ENCODE measurements around the gene ACTG1. TPM values are rescaled to one million over a fixed set of nuclear protein-coding genes. Genes with fewer than 3 reads are reported as not detected.

Gene ACTG1
- total RNA-seq, result 468 TPM
- long read RNA-seq, transcript ACTG1-207 (3 exons, 1,678 nt), result minor isoform, 10 of 397 reads
- long read RNA-seq, transcript ACTG1-214 (7 exons, 1,720 nt), result minor isoform, 6 of 397 reads
- long read RNA-seq, transcript ACTG1-206 (6 exons, 1,919 nt), result major isoform, 321 of 397 reads
- long read RNA-seq, transcript ACTG1-205 (7 exons, 1,168 nt), result minor isoform, 24 of 397 reads
- long read RNA-seq, partial matches to known transcripts, result 6 of 397 reads
- long read RNA-seq, other reads (novel, unspliced or antisense), result 19 of 397 reads

GRCh38 chr17:81512562-81513371 lies at the start of gene ACTG1:
Gene ACTG1, minus strand, starts transcription at chr17:81512799. Its CDS starts 445 bp downstream, at chr17:81512354.
- intact Hi-C loops (cut with DNase I), result loop anchor here (5.0 kb wide), 1 partner anchor 90 kb away; no protein-coding TSS in a partner anchor
- ATAC-seq, result peak; percentile 70
- peak; percentile 95 for DNase-seq (ENCODE audit: missing footprints)

GRCh38 chr17:81561494-81561885 lies 48.9 kb upstream of the ACTG1 start:
- DNase-seq (ENCODE audit: missing footprints), result no peak
- no peak for ATAC-seq
- intact Hi-C loops (cut with DNase I), result no loop called here

DNA sequence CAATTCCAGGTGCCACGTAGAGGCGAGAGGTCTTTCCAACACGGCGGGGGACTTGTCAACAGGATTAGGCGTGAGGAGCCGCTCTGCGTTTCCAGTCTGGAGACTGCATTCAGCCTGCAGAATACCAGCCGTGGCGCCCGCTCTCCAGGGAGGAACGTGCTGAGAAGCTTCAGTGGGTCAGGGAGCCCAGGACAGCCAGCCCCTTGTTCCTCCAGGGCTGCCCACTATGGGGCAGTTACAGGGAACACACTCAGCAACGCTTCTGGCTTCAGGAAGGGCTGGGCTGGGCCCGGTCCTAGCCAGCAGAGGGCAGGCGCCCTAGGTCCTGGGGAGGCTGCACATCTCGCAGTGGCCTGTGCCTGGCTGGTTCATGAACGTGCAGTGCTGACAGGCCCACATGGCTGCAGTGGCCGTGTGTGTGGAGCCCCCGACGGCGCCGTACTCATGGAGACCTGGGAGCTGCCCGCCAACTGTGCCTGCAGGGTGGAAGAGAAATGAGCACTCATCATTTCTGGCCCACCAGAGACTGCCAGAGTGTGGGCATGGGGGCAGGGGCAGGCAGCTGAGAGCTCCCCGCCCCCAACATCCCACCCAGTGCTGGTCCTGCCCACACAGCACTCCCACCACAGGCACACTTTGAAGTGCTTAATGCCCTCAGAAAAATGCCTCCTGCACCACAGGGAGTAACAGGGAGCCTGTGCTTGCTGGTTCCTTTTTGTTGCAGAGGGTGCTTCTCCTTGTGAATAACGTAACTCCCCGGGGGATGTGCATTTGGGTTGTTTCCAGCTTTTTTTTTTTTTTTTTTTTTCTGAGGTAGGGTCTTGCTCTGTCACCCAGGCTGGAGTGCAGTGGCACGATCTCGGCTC lies 46.6 kb upstream of the ACTG1 start:
- ATAC-seq (peak; percentile 70), DNase-seq (ENCODE audit: missing footprints) (peak; percentile 68)
- intact Hi-C loops (cut with DNase I), result no loop called here

- peak; percentile 50 for DNase-seq (ENCODE audit: missing footprints)
- ATAC-seq, result no peak
- intact Hi-C loops (cut with DNase I), result no loop called here
These were observed 45.5 kb upstream of the ACTG1 start for GRCh38 chr17:81558115-81558468.

DNA sequence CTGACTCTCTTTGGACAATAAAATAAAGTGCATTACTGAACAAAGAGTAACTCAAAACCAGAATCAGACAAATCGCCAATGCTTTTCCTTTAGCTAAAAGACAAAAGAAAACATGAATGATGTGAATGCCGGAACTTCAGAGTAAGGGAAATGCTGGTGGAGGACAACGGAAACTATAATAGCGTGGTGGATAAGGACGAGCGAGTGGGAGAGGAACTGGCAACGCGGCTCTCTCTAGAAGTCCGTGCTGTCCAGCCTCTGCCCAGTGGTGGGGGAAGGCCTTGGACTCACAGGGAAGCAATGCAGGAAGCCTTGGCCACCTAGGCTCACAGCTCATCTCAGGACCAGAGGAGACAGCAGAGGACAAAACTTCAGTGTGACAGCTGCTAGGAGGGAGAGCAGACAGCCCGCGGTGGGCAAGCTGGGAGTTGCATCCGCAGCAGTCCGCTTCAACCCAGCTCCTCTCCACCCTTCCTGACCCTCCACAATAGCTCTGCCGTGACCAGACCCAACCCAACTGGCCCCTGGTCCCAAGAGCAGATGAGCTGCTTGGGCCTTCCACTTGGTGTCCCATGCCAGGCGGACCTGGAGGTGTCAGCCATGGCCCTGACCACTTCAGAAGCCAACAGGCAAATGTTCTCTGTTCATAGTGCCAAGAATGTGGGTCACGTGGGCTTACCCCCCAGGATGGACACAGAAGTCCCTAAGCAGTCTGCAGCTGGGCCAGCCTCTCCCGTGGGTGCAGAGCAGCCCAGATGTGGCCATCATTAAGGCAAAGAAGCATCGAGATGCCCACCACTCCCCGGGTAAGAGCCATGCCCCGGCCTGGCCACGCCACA lies 44.9 kb upstream of the ACTG1 start:
- ATAC-seq (no peak), DNase-seq (ENCODE audit: missing footprints) (peak; percentile 58)
- intact Hi-C loops (cut with DNase I), result no loop called here

DNA sequence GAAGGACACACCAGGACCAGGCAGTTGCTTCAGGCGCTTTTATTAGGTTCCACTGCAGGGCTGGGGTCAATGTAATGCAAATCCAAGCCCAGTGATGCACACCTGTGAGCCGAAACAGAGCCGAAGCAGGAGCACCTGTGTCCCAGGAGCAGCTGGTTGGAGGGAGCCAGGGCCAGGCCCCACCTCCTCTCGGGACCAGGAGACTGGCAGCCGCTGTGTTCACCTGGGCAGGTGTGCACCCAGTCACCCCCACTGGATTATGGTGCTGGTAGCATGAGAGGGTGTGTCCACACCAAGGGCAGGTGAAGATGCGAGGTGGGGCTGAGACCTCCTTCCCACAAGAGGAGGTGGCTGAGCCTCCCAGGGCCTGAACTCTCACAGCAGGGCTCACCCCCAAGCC lies 44.3 kb upstream of the ACTG1 start:
- peak; percentile 30 for DNase-seq (ENCODE audit: missing footprints)
- ATAC-seq, result no peak
- intact Hi-C loops (cut with DNase I), result no loop called here

DNA sequence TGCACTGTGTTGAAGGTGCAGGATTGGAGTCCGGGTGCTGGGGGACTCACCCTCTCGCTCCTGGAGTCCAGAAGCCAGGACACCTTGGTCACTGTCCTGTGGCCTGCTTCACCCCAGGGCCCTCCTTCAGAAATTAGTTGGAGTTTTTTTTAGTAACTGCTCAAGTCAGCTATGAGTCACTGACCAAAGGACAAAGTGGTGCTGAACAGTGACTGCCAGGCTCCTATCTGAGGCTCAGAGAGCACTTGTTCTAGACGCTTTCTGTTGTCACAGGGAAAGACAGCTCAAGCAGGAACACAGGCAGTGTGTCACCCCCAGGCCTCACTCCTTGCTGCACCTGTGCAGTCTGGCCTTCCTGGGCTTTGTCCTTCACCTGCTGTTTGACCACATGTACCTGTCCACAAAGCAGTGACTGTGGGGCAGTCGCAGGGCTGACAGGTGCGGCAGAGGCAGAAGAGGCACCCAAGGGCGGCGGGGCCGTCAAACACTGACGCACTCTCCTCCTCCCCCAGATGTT lies 43.6 kb upstream of the ACTG1 start:
- peak; percentile 37 for ATAC-seq
- DNase-seq (ENCODE audit: missing footprints), result peak; percentile 49
- intact Hi-C loops (cut with DNase I), result no loop called here

- intact Hi-C loops (cut with DNase I), result loop anchor here (5.0 kb wide), 1 partner anchor 36 kb away; no protein-coding TSS in a partner anchor
- peak; percentile 42 for DNase-seq (ENCODE audit: missing footprints)
- ATAC-seq, result no peak
These were observed 41.1 kb upstream of the ACTG1 start for GRCh38 chr17:81553616-81554181.

DNA sequence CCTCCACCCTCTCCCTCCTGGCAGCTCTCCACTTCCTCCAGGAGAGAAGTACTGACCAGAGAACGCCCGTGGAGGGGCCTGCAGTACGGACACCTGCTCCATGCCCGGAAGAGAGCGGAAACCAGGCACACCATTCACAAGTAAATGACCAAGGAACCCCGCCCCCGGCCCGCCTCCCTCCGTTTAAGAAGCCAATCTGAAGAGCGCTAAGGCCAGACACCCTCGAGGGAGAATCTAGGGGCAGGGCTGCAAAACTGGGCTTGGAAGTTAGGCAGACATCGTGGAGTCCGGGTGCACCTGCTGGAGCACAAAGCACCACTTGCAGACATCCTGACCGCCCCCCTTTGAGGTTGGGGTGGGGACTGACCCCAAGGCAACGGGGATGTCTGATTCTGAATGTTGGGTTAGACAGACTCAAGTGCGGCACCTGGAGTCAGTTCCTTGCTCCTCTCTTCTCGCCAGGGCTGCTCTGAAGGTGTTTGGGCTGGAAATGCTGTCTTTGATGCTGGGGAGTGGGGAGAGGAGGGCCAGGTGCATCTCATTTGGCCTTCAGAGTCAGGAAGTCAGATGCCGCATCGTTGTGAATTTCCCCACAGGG lies 40.5 kb upstream of the ACTG1 start:
- intact Hi-C loops (cut with DNase I), result loop anchor here (5.0 kb wide), 1 partner anchor 36 kb away; no protein-coding TSS in a partner anchor
- ATAC-seq (peak; percentile 49), DNase-seq (ENCODE audit: missing footprints) (peak; percentile 81)

GRCh38 chr17:81552244-81553017 lies 39.8 kb upstream of the ACTG1 start, which contains the start of gene FAAP100:
Gene FAAP100, minus strand, starts transcription at chr17:81552353. Its CDS starts 23 bp downstream, at chr17:81552330.
- intact Hi-C loops (cut with DNase I), result loop anchor here (5.0 kb wide), 1 partner anchor 35 kb away; no protein-coding TSS in a partner anchor
- peak; percentile 82 for ATAC-seq
- DNase-seq (ENCODE audit: missing footprints), result peak; percentile 92

DNA sequence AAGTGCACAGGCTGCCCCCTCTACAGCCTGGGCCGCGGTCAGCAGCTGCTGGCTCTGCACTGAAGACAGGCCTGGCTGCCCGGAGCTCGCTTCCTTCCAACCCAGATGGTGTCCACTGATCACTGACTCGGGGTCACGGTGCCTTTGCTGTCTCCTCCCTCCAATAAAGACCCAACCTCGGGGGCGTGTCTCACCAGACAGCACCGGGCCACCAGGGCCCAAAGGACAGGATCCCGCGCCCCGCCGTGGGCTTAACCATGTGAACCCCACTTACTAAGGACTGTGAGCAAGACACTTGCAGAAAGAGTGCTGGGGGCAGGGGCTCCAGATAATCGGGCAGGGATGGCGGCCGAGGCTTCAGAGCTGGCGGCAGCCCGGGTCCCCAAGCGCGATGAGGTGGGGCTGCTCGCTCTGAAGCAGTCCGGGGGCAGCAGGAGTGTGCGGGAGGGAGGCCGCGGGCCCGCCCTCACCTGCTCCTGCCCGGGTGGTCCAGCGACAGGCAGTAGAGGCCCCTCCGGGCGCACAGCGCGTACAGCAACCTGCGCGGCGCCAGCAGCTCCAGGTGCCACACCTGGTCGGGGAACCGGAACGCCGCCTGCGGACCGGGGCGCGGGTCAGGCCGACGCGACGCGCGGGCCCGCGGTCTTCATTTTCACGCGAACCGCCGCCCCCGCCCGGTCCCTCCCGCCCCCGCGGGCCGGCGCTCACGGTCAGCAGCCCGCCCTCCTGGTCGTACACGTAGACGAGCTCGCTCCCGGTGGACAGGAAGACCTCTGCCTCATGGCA lies 39.1 kb upstream of the ACTG1 start:
- ATAC-seq (peak; percentile 12), DNase-seq (ENCODE audit: missing footprints) (peak; percentile 66)
- intact Hi-C loops (cut with DNase I), result loop anchor here (5.0 kb wide), 1 partner anchor 34 kb away; no protein-coding TSS in a partner anchor

DNA sequence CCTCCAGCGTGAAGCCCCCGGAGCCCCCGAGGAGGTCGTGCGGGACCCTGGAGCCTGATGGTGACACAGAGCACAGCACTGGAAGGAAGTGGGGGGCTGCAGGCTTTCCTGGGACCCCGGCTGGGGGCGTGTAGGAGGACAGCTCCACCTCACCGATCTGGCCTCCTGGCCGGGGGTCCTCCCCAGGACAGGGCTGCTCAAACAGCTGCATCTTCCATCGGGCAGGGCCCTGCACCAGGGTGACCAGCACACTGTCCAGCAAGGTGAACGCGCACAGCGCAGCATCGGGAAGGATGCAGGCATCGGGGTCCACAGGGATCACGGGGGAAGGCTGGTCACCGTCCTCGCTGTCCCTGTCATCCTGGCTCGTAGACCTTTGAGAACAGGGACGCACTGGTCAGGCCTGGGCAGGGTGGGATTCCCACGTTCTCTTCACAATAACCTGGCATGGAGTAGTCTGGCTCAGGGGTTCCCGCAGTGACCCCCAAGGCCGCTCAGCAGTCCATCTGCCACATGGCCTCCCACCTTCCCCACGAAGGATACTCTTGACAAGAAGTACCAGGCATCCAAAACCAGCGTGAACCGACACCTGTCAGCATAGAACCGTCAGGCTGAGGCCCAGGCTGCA lies 38.3 kb upstream of the ACTG1 start:
- DNase-seq (ENCODE audit: missing footprints), result peak; percentile 31
- intact Hi-C loops (cut with DNase I), result loop anchor here (5.0 kb wide), 1 partner anchor 34 kb away; no protein-coding TSS in a partner anchor
- no peak for ATAC-seq

DNA sequence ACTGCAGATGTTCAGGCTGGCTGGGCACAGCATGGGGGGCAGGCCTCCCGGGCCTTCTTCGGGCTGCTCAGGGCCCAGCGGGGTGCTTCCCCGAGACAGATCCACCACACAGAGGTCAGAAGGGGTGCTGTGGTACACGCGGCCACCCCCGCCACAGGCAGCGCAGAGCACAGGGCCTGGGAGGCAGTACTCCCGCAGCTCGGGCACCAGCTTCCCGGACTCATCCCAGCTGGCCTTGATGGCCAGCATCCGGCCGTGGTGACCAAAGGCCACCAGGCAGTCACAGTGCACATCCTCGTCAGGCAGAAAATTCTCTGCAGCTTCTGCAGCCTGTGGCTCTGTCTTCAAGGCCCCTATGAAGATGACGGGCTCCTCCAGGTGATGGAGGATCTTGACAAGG lies 37.7 kb upstream of the ACTG1 start:
- DNase-seq (ENCODE audit: missing footprints), result peak; percentile 50
- ATAC-seq, result no peak
- intact Hi-C loops (cut with DNase I), result loop anchor here (5.0 kb wide), 1 partner anchor 33 kb away; no protein-coding TSS in a partner anchor

DNA sequence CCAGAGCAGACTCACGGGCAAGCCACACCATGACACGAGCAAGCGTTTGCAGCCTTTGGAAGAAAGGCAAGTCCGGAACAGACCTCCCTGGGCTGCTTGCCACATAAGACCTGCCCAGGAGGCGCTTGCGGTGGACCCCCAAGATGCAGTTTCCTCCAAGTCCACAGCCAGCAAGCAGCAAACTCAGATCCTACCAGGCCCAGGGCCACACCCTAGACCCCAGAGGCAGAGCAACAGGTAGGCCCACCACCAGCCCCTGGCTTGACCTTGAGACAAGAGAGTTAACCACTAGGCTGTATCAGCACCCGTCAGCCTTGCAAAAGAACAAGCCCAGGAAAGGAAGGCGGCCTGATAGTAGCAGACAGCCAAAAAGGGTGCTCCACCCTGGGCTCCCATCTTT lies 37.2 kb upstream of the ACTG1 start:
- ATAC-seq (no peak), DNase-seq (ENCODE audit: missing footprints) (peak; percentile 30)
- intact Hi-C loops (cut with DNase I), result loop anchor here (5.0 kb wide), 1 partner anchor 33 kb away; no protein-coding TSS in a partner anchor

DNA sequence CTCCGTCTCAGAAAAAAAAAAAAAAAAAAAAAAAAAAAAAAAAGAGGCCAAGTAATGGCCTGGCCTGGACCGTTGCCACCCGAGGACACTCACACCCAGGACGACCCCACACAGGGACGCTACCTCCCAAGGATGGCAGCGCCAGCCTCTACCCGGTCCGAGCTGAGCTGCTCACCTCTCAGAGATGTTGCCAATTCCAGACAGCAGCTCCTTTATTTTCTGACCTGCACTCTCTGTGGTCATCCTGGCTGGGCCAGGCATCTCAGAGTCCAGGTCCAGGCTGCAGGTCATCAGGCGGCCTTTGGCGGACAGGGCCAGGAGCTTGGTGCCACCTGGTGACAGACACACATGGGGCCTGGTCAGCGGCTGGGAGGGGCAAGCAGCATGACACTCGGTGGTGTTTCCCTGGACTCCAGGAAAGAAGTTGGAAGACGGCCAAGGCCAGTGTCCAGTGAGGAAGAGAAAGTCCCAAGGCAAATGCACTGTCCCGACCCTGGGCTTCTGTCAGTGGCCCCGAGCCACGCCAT lies 36.5 kb upstream of the ACTG1 start:
- intact Hi-C loops (cut with DNase I), result no loop called here
- ATAC-seq (no peak), DNase-seq (ENCODE audit: missing footprints) (peak; percentile 37)
